Subcutaneous adipose tissue (tissue), 4 donors: ENCODE results near the gene DMXL2. TPM values are rescaled to one million over a fixed set of nuclear protein-coding genes. Genes with fewer than 3 reads are reported as not detected.

ENCODE experiments used
- CTCF ChIP-seq: fragments of 450-650 bp; IDR thresholded peaks from one replicate; pipeline ENCODE4 v1.5.1; 2016; ENCODE audit warnings: low read depth, mild to moderate bottlenecking, control low read depth, antibody characterized with exemption, moderate library complexity
- total RNA-seq, 4 donors: library from RNA; depleted of rRNA; stranded (reverse); fragments of >200 nt; gene quantifications; one replicate each; pipeline ENCODE4 v1.1.0, GENCODE V29; 2016

The DMXL2 gene
- total RNA-seq, 4 donors from 2014 or later: 35.2 to 215 (median 77.5) TPM

DNA sequence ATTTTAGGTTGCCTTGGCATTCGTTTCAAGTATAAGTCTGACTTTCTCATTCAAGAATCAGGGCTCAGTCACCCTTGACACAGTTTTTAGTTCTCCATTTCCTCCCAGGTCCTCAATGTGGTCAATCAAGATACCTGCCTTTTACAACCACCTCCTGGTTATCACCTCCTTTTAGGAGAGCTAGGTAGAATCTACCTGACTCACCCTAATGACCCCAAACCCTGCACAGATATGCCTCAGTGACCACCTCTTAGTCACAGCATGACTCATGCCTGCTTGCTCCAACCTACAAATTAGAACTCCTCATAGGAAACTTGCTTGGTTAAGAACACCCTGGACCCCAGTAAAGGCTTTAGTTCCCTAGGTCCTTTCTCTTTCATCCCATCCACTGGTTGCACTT lies 22.5 kb downstream of the DMXL2 start:
- no peak for TF ChIP-seq CTCF

DNA sequence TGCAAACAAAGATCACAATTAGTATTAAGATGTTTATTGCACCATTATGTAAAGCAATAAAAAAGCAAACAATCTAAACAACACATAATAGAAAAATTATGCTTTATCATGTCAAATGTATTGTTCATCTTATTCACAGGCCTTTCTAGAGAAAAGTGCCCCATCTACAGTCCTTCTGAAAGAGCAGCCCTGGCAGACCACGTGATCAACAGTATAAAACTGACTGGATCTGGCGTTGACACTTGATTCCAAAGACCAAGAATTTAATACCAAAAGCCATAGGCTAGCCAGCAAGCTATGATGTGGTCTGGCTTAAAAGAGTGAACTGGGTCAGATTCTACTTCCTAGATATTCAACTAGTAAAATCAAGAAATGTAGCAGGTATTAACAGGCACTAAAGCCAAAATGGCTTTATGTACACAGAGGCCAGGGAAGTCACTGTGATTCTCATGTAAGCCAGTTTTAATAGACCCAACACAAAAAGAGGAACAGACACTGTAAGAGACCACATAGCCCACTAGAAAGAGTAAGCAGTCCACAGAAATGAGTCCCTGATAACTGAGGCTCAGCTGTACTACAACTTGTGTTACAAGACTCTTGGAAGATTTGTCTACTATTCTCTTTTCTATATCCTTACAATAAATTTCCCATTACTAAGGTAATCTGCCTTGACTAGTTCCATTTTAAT lies 32.5 kb downstream of the DMXL2 start:
- no peak for TF ChIP-seq CTCF

DNA sequence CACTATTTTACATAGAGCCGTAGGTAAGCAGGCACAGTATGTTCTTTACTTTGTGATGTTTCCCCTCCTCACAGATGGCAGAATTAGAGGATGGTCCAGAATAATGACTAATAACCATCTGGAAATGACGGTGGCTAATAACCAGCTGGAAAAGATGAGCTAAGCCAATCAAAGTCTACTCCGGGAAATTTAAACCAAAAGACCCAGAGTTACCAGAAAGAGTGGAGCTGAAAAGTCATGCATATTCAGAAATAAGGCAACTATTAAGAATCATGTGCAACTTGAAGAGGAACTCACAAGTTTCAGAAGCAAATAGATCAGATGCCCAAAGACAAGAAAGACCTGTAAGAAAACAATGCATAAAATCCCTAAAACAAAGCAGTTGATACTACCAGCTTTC lies 33.6 kb downstream of the DMXL2 start:
- TF ChIP-seq CTCF: no peak

- TF ChIP-seq CTCF: no peak
Measured at GRCh38 chr15:51585986-51586385, 36.6 kb downstream of the DMXL2 start.

DNA sequence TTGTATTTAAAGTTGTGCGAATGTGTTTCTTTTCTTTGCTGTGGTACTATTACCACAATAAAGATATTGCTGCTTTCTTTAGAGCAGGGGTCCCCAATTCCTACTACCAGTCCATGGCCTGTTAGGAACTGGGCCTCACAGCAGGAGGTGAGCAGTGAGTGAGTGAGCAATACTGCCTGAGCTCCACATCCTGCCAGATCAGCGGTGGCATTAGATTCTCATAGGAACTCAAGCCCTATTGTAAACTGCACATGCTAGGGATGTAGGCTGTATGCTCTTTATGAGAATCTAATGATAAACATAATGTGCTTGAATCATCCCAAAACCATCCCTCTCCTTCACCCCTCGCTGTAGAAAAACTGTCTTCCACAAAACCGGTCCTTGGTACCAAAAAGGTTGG lies 41.6 kb downstream of the DMXL2 start:
- TF ChIP-seq CTCF: no peak

GRCh38 chr15:51580385-51580784 lies 42.2 kb downstream of the DMXL2 start:
- no peak for TF ChIP-seq CTCF

DNA sequence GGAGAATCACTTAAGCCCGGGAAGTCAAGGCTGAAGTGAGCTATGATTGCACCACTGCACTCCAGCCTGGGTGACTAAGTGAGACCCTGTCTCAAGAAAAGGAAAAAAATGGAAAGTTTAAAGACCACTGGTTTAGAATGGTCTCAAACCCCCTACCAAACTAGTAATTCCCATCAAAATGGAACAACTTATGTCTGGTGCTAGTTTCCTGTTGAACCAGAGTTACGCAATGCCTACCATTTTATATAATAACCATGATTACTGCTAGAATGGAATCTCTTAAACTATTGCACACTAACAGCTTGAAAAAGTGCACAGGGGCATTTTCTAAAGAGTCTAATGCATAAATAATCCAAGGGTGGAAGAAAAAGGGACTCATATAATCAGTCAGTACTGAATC lies 43.6 kb downstream of the DMXL2 start:
- TF ChIP-seq CTCF: no peak
